Type B pancreatic cell (in vitro differentiated cells): ENCODE results near the gene NKPD1. TPM values are rescaled to one million over a fixed set of nuclear protein-coding genes. Genes with fewer than 3 reads are reported as not detected.

ENCODE experiments used
- DNase-seq: peaks from one replicate; pipeline ENCODE4 v3.0.0; 2021; ENCODE audit warnings: mixed read lengths; ENCODE audit not compliant: unreplicated experiment; ENCODE audit errors: extremely low spot score
- H3K27ac Mint-ChIP-seq: 2 replicates; pipeline ENCODE4 v1.8.0; 2021; ENCODE audit warnings: mild to moderate bottlenecking, mixed read lengths
- H3K27me3 Mint-ChIP-seq: 2 replicates; pipeline ENCODE4 v1.8.0; 2021; ENCODE audit warnings: mixed read lengths
- H3K36me3 Mint-ChIP-seq: 2 replicates; pipeline ENCODE4 v1.8.0; 2021; ENCODE audit warnings: mixed read lengths
- H3K4me1 Mint-ChIP-seq: one replicate; pipeline ENCODE4 v1.8.0; 2021; ENCODE audit warnings: mixed read lengths; ENCODE audit not compliant: unreplicated experiment
- H3K4me3 Mint-ChIP-seq: 2 replicates; pipeline ENCODE4 v1.8.0; 2021; ENCODE audit warnings: mild to moderate bottlenecking, mixed read lengths
- H3K9me3 Mint-ChIP-seq: 2 replicates; pipeline ENCODE4 v1.8.0; 2021; ENCODE audit warnings: mixed read lengths
- total RNA-seq: library from RNA; stranded (reverse); gene quantifications from 2 replicates; pipeline ENCODE4 v1.2.1, GENCODE V29; 2021; ENCODE audit warnings: low replicate concordance
- TF ChIP-seq, protein P1 (sequence below): fragments of 200-600 bp; sonication (generic); conservative IDR thresholded peaks from 2 replicates; pipeline ENCODE4 v1.5.0; 2021; ENCODE audit warnings: antibody characterized with exemption, mild to moderate bottlenecking

The NKPD1 gene
- total RNA-seq, 1 donor from 2014 or later: 0.56 TPM

DNA sequence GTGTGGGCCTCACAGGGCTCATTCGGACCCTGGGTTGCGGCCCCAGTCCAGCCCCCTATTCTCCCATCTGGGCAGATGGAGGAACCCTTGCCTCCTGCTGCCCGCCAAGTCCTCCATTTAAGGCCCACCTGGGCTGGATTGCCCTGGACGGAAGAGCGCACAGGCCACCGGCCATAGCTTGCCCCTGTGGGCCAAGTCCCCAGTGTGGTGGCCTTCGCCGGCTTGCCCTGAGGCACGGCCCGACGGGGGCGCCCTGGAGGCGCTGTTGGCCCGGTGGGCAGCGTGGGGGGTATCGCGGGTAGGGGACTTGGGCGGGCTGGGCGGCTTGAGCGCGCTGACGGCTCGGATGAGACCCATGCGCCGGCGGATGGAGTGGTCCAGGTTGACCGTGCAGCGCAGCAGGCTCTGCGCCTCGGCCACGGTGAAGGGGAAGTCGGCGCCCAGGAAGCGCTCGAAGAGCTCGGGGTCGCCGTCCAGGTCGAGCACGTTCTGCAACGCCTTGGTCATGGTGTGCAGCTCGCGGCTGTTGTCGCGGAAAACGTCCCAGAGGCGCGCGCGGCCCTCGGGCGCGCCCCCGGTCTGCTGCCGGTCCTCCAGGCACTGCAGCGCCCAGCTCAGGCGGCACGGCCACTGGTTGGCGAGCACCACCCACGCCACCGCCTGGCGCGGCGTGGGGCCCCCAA is 8.8 kb downstream of the NKPD1 start:
- Mint-ChIP-seq H3K36me3 (no peaks in the 10 kb centered on the region), H3K4me3 (no peak overlapping the region), H3K9me3 (no peaks in the 10 kb centered on the region), H3K27ac (no peak overlapping the region), H3K4me1 (peaks cover 13% of the 10 kb centered on the region), H3K27me3 (peaks cover 27% of the 10 kb centered on the region)
- DNase-seq: no peak
- TF ChIP-seq, protein P1, sequence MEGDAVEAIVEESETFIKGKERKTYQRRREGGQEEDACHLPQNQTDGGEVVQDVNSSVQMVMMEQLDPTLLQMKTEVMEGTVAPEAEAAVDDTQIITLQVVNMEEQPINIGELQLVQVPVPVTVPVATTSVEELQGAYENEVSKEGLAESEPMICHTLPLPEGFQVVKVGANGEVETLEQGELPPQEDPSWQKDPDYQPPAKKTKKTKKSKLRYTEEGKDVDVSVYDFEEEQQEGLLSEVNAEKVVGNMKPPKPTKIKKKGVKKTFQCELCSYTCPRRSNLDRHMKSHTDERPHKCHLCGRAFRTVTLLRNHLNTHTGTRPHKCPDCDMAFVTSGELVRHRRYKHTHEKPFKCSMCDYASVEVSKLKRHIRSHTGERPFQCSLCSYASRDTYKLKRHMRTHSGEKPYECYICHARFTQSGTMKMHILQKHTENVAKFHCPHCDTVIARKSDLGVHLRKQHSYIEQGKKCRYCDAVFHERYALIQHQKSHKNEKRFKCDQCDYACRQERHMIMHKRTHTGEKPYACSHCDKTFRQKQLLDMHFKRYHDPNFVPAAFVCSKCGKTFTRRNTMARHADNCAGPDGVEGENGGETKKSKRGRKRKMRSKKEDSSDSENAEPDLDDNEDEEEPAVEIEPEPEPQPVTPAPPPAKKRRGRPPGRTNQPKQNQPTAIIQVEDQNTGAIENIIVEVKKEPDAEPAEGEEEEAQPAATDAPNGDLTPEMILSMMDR: no peak

DNA sequence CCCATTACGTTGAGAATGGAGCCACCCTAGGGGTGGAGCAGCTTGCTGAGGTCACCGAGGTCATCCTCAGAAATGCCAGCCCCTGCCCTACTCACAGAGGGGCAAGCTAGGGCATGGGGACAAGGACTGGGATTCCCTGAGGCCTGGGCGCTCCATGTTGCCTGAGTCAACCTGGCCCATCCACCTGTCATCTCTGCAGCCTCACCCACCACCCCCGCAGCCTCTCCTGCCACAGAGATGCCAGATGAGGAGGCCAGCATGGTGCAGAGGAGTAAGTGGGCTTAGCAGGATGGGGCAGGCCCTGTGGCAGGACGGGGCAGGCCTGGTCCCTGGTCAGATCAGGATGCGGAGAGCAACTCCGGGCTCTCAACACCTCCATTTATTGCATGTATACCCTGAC is 9.5 kb downstream of the NKPD1 start:
- peaks cover 9% of the 10 kb centered on the region for H3K4me1 Mint-ChIP-seq
- H3K27ac Mint-ChIP-seq: no peak overlapping the region
- peaks cover 23% of the 10 kb centered on the region for H3K27me3 Mint-ChIP-seq
- no peaks in the 10 kb centered on the region for H3K36me3 Mint-ChIP-seq
- no peak for DNase-seq
- TF ChIP-seq, protein P1: no peak
- H3K9me3 Mint-ChIP-seq: no peaks in the 10 kb centered on the region
- H3K4me3 Mint-ChIP-seq: no peak overlapping the region

DNA sequence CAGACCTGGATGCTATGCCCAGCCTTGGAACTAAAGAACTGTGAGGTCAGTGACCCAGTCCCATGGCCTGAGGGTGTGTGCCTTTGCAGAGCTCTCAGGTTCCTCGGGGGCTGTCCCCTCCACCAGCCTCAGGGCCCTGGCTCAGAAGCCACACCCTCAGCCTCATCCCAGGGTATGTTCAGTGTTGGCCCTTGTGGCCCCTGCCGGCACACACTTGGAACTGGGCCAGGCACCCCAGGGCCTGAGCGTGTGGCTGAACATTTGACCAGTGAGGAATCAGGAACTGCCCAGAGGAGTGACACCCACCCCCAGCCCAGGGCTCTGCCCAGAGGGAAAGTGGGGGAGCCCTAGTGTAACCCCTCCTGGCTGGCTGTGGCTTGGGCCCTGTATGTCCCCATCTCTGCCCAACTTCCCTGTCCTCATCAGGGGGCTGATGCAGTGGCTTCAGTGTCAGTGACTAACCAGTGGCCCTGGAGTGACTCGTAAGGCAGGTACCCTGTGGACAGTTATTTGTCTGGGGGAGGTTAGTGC is 10.0 kb downstream of the NKPD1 start:
- no peaks in the 10 kb centered on the region for H3K9me3 Mint-ChIP-seq
- H3K27me3 Mint-ChIP-seq: peaks cover 23% of the 10 kb centered on the region
- TF ChIP-seq, protein P1: no peak
- H3K4me1 Mint-ChIP-seq: peaks cover 9% of the 10 kb centered on the region
- no peak overlapping the region for H3K4me3 Mint-ChIP-seq
- DNase-seq: no peak
- H3K27ac Mint-ChIP-seq: no peak overlapping the region
- H3K36me3 Mint-ChIP-seq: no peaks in the 10 kb centered on the region

DNA sequence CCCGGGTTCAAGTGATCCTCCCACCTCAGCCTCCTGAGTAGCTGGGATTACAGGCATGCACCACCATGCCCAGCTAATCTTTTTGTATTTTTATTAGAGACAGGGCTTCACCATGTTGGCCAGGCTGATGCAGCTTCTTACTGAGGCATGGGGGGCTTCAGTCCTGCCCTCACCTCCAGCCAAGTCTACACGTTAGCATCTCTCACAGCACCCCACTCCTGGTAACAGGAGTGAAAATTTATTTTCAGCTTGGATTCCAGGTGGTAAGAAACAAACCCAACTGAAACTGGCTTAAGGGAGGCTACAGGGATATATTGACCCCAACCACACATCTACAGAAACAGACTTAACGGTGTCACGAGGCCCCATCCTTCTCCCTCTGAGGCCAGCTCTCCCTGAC is 10.6 kb downstream of the NKPD1 start:
- TF ChIP-seq, protein P1: no peak
- Mint-ChIP-seq H3K4me1 (peaks cover 9% of the 10 kb centered on the region), H3K4me3 (no peak overlapping the region), H3K27me3 (peaks cover 21% of the 10 kb centered on the region), H3K27ac (no peak overlapping the region), H3K9me3 (no peaks in the 10 kb centered on the region), H3K36me3 (no peaks in the 10 kb centered on the region)
- no peak for DNase-seq

DNA sequence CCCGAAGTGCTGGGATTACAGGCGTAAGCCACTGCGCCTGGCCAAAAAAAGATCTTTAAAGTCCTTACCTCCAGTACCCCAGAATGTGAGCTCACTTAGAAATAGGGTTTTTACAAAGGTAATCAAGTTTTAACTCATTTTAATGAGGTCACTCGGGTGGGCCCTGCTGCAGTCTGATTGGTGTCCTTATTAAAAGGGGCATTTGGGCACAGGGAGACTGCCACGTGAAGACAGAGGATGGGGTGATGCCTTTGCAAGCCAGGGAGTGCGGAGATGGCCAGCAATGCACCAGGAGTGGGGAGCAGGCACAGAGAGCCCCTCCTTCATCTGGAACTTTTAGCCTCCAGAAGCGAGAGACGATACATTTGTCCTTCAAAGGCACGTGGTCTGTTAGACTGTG is 11.7 kb downstream of the NKPD1 start:
- H3K4me1 Mint-ChIP-seq: peaks cover 5% of the 10 kb centered on the region
- H3K36me3 Mint-ChIP-seq: no peaks in the 10 kb centered on the region
- no peak overlapping the region for H3K27ac Mint-ChIP-seq
- TF ChIP-seq, protein P1: no peak
- no peak for DNase-seq
- H3K27me3 Mint-ChIP-seq: peaks cover 16% of the 10 kb centered on the region
- H3K9me3 Mint-ChIP-seq: no peaks in the 10 kb centered on the region
- H3K4me3 Mint-ChIP-seq: no peak overlapping the region
